ENCODE measurements around the gene PRXL2A.

DNA sequence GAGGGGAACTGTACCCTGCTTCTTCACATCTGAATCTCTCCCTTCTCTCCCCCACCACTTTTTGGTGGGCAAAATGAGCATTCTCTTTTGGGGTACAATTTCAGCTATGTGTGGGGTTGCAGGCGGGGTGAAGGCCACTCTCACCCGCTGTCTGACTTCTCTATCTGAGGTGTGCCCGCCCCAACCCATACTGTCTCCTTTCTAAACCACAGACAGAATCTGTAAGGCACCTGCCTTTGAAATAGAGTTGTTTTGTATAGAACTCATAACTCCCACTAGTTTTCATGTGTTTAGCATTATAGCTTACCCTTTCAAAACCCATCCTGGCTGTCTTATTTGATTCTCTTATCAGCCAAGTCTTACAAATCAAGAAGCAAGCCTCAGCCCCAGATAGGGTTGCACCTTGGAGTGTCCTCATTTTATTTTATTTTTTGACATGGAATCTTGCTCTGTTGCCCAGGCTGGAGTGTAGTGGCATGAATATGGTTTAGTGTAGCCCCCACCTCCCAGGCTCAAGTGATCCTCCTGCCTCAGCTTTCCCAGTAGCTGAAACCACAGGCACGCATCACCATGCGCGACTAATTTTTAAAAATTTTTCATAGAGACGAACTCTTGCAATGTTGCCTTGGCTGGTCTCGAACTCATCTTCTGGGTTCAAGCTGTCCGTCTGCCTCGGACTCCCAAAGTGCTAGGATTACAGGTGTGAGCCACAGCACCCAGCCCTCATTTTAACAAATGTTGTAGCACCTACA, 57.7 kb downstream of the PRXL2A start:
- no peak for TF ChIP-seq EZH2phosphoT487 (IDR thresholded peaks at IDR 0.05; ENCODE audit: borderline replicate concordance, low read depth, low read length)
- TF ChIP-seq, protein P1, sequence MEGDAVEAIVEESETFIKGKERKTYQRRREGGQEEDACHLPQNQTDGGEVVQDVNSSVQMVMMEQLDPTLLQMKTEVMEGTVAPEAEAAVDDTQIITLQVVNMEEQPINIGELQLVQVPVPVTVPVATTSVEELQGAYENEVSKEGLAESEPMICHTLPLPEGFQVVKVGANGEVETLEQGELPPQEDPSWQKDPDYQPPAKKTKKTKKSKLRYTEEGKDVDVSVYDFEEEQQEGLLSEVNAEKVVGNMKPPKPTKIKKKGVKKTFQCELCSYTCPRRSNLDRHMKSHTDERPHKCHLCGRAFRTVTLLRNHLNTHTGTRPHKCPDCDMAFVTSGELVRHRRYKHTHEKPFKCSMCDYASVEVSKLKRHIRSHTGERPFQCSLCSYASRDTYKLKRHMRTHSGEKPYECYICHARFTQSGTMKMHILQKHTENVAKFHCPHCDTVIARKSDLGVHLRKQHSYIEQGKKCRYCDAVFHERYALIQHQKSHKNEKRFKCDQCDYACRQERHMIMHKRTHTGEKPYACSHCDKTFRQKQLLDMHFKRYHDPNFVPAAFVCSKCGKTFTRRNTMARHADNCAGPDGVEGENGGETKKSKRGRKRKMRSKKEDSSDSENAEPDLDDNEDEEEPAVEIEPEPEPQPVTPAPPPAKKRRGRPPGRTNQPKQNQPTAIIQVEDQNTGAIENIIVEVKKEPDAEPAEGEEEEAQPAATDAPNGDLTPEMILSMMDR (conservative IDR thresholded peaks at IDR 0.05; ENCODE audit: low read length), result no peak
